Measurements from ENCODE around the gene CLDND1. TPM values are rescaled to one million over a fixed set of nuclear protein-coding genes. Genes with fewer than 3 reads are reported as not detected.

The CLDND1 gene
- total and polyA plus RNA-seq, 4 donors, result 21.8 to 55.5 (median 37.1) TPM

DNA sequence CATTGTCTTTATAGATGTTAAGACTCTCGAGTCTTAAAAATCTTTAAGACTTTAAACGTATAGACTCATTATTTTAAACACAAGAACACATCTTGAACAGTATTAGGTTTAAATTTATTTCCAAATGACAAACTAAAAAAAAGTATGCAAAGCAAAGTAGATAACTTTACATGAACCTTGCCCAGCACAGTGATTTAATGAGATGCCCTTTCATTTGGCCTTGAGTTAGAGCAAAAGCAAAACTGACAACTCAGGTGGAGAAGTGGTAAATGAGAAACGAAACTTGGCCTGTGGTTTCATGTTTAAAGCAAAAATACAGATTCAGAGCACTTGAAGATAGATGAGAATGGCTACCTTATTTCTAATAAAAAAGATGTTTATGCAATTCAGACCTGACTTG is 17.6 kb upstream of the CLDND1 start:
- WGBS, result 79% methylated on average over 3 of the region's 3 CpGs
- no peak overlapping the region for H3K27ac ChIP-seq (ENCODE audit: low read depth in 1 of 2, low read length in 2 of 2)
- H3K36me3 ChIP-seq (ENCODE audit: control insufficient read depth in 4 of 4, insufficient read depth in 3 of 4, low read depth in 1 of 4, low read length in 3 of 4), result no peaks in the 10 kb centered on the region
- no peak for DNase-seq (ENCODE audit: low spot score)
- no peak overlapping the region for H3K9ac ChIP-seq (ENCODE audit: low read depth in 1 of 2, low read length in 2 of 2)
- no peaks in the 10 kb centered on the region for H3K4me1 ChIP-seq (ENCODE audit: control insufficient read depth in 4 of 4, insufficient read depth in 4 of 4, low read length in 3 of 4)
- H3K9me3 ChIP-seq (ENCODE audit: control insufficient read depth in 4 of 4, low read length in 3 of 4), result no peaks in the 10 kb centered on the region
- no peak overlapping the region for H3K4me3 ChIP-seq (ENCODE audit: low read depth in 1 of 3, low read length in 3 of 3)
- no peaks in the 10 kb centered on the region for H3K27me3 ChIP-seq (ENCODE audit: control insufficient read depth in 4 of 4, insufficient read depth in 4 of 4, low read length in 3 of 4)
- no peak for TF ChIP-seq HNF4G (IDR thresholded peaks at IDR 0.05)
- no peak for TF ChIP-seq EGR1 (IDR thresholded peaks at IDR 0.05; ENCODE audit: low read depth in 2 of 2)
- TF ChIP-seq, protein P1, sequence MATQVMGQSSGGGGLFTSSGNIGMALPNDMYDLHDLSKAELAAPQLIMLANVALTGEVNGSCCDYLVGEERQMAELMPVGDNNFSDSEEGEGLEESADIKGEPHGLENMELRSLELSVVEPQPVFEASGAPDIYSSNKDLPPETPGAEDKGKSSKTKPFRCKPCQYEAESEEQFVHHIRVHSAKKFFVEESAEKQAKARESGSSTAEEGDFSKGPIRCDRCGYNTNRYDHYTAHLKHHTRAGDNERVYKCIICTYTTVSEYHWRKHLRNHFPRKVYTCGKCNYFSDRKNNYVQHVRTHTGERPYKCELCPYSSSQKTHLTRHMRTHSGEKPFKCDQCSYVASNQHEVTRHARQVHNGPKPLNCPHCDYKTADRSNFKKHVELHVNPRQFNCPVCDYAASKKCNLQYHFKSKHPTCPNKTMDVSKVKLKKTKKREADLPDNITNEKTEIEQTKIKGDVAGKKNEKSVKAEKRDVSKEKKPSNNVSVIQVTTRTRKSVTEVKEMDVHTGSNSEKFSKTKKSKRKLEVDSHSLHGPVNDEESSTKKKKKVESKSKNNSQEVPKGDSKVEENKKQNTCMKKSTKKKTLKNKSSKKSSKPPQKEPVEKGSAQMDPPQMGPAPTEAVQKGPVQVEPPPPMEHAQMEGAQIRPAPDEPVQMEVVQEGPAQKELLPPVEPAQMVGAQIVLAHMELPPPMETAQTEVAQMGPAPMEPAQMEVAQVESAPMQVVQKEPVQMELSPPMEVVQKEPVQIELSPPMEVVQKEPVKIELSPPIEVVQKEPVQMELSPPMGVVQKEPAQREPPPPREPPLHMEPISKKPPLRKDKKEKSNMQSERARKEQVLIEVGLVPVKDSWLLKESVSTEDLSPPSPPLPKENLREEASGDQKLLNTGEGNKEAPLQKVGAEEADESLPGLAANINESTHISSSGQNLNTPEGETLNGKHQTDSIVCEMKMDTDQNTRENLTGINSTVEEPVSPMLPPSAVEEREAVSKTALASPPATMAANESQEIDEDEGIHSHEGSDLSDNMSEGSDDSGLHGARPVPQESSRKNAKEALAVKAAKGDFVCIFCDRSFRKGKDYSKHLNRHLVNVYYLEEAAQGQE (IDR thresholded peaks at IDR 0.05), result no peak
- no peak for TF ChIP-seq SP1 (IDR thresholded peaks at IDR 0.05)
- no peak for TF ChIP-seq FOXA2 (IDR thresholded peaks at IDR 0.05)
- TF ChIP-seq, protein P2, sequence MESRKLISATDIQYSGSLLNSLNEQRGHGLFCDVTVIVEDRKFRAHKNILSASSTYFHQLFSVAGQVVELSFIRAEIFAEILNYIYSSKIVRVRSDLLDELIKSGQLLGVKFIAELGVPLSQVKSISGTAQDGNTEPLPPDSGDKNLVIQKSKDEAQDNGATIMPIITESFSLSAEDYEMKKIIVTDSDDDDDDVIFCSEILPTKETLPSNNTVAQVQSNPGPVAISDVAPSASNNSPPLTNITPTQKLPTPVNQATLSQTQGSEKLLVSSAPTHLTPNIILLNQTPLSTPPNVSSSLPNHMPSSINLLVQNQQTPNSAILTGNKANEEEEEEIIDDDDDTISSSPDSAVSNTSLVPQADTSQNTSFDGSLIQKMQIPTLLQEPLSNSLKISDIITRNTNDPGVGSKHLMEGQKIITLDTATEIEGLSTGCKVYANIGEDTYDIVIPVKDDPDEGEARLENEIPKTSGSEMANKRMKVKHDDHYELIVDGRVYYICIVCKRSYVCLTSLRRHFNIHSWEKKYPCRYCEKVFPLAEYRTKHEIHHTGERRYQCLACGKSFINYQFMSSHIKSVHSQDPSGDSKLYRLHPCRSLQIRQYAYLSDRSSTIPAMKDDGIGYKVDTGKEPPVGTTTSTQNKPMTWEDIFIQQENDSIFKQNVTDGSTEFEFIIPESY (IDR thresholded peaks at IDR 0.05), result no peak
- TF ChIP-seq, protein P3, sequence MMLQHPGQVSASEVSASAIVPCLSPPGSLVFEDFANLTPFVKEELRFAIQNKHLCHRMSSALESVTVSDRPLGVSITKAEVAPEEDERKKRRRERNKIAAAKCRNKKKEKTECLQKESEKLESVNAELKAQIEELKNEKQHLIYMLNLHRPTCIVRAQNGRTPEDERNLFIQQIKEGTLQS (IDR thresholded peaks at IDR 0.05), result no peak
- TF ChIP-seq HNF4A (conservative IDR thresholded peaks at IDR 0.05), result no peak
- TF ChIP-seq GABPA (IDR thresholded peaks at IDR 0.05 in 1 of 2, conservative IDR thresholded peaks at IDR 0.05 in 1 of 2), result no peak
- no peak for TF ChIP-seq FOXA1 (IDR thresholded peaks at IDR 0.05)

DNA sequence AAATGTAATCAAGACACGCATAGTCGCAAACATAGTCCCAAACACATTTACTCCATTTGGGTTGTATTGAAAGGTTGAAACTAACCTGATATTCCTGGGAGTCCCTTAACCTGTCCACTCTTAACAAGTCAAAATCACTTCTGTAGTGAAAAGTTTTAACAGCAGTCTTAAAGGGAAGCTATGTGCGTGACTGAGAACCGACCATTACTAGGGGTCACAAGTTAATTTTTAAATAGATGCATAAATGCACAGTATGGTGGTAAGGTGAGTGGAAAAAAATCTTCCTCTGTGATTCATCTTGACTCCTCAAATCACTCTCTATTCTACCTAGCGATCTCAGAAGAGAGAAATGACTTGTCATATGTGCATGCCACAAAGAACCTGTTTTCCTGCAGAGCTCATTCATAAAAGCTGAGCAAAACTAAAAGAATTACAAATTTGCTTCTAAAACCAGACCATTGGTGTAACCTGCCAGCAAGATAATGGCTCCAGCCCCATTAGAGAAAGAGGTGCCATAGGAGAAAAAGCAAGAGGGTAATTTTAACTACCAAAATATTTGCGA is 13.8 kb upstream of the CLDND1 start:
- Histone ChIP-seq H3K4me1 (ENCODE audit: control insufficient read depth in 4 of 4, insufficient read depth in 4 of 4, low read length in 3 of 4) (no peaks in the 10 kb centered on the region), H3K4me3 (ENCODE audit: low read depth in 1 of 3, low read length in 3 of 3) (no peak overlapping the region), H3K36me3 (ENCODE audit: control insufficient read depth in 4 of 4, insufficient read depth in 3 of 4, low read depth in 1 of 4, low read length in 3 of 4) (no peaks in the 10 kb centered on the region), H3K9ac (ENCODE audit: low read depth in 1 of 2, low read length in 2 of 2) (no peak overlapping the region), H3K27me3 (ENCODE audit: control insufficient read depth in 4 of 4, insufficient read depth in 4 of 4, low read length in 3 of 4) (no peaks in the 10 kb centered on the region), H3K27ac (ENCODE audit: low read depth in 1 of 2, low read length in 2 of 2) (no peak overlapping the region), H3K9me3 (ENCODE audit: control insufficient read depth in 4 of 4, low read length in 3 of 4) (no peaks in the 10 kb centered on the region)
- 86% methylated on average over 6 of the region's 6 CpGs for WGBS
- DNase-seq (ENCODE audit: low spot score), result no peak
- TF ChIP-seq EGR1 (IDR thresholded peaks at IDR 0.05; ENCODE audit: low read depth in 2 of 2) (no peak), FOXA2 (IDR thresholded peaks at IDR 0.05) (no peak), JUND (IDR thresholded peaks at IDR 0.05) (no peak), SP1 (IDR thresholded peaks at IDR 0.05) (no peak), FOXA1 (IDR thresholded peaks at IDR 0.05) (no peak), TAF1 (conservative IDR thresholded peaks at IDR 0.05) (no peak), HNF4A (conservative IDR thresholded peaks at IDR 0.05) (no peak), YY1 (IDR thresholded peaks at IDR 0.05) (no peak), RAD21 (IDR thresholded peaks at IDR 0.05) (no peak), HNF4G (IDR thresholded peaks at IDR 0.05) (no peak), NR2F2 (IDR thresholded peaks at IDR 0.05) (no peak)
- TF ChIP-seq, protein P4, sequence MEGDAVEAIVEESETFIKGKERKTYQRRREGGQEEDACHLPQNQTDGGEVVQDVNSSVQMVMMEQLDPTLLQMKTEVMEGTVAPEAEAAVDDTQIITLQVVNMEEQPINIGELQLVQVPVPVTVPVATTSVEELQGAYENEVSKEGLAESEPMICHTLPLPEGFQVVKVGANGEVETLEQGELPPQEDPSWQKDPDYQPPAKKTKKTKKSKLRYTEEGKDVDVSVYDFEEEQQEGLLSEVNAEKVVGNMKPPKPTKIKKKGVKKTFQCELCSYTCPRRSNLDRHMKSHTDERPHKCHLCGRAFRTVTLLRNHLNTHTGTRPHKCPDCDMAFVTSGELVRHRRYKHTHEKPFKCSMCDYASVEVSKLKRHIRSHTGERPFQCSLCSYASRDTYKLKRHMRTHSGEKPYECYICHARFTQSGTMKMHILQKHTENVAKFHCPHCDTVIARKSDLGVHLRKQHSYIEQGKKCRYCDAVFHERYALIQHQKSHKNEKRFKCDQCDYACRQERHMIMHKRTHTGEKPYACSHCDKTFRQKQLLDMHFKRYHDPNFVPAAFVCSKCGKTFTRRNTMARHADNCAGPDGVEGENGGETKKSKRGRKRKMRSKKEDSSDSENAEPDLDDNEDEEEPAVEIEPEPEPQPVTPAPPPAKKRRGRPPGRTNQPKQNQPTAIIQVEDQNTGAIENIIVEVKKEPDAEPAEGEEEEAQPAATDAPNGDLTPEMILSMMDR (IDR thresholded peaks at IDR 0.05; ENCODE audit: low read depth, low read length, missing input control), result no peak
- TF ChIP-seq, protein P3 (IDR thresholded peaks at IDR 0.05), result no peak
- TF ChIP-seq, protein P1 (IDR thresholded peaks at IDR 0.05), result no peak
- TF ChIP-seq, protein P2 (IDR thresholded peaks at IDR 0.05), result no peak

All from liver (tissue), 9 donors.